ENCODE measurements around the gene ME3.

ME3 gene

GRCh38 chr11:86692317-86692716 lies 19.9 kb upstream of the ME3 start:
- Histone ChIP-seq H3K56ac (ENCODE audit: low read length) (no peak overlapping the region), H3K4me2 (ENCODE audit: low read length) (no peak overlapping the region), H3K79me2 (ENCODE audit: control insufficient read depth, insufficient read depth, low read length) (no peaks in the 10 kb centered on the region), H3K23ac (ENCODE audit: low read length) (no peak overlapping the region), H3K18ac (ENCODE audit: low read length) (no peak overlapping the region), H2AK5ac (ENCODE audit: low read length) (no peak overlapping the region), H2BK5ac (ENCODE audit: low read length) (no peak overlapping the region), H3K4ac (ENCODE audit: low read depth, low read length) (no peak overlapping the region), H3K36me3 (ENCODE audit: control insufficient read depth, insufficient read depth, low read length) (no peaks in the 10 kb centered on the region), H2BK120ac (ENCODE audit: low read depth, low read length) (no peak overlapping the region), H3K27me3 (ENCODE audit: insufficient read depth, low read length, poor library complexity) (no peaks in the 10 kb centered on the region), H3K79me1 (ENCODE audit: low read length) (no peaks in the 10 kb centered on the region), H3K27ac (ENCODE audit: low read depth, low read length) (no peak overlapping the region), H3K4me1 (ENCODE audit: control insufficient read depth, low read depth, low read length) (no peaks in the 10 kb centered on the region), H4K8ac (ENCODE audit: low read depth, low read length) (no peak overlapping the region), H3K4me3 (ENCODE audit: low read length) (no peak overlapping the region), H4K5ac (ENCODE audit: low read length) (no peak overlapping the region), H3K9ac (ENCODE audit: low read length) (no peak overlapping the region), H2BK15ac (replicated peaks; ENCODE audit: low read depth) (no peak overlapping the region)
- no CpG with 5 or more reads among the region's 1 CpG for WGBS (ENCODE audit: extremely low coverage, insufficient coverage, low lambda C conversion rate)
- no peak for DNase-seq

GRCh38 chr11:86688398-86689179 lies 16.2 kb upstream of the ME3 start:
- H3K4ac ChIP-seq (ENCODE audit: low read depth, low read length): no peak overlapping the region
- H3K56ac ChIP-seq (ENCODE audit: low read length): no peak overlapping the region
- no peak overlapping the region for H2BK15ac ChIP-seq (replicated peaks; ENCODE audit: low read depth)
- no peaks in the 10 kb centered on the region for H3K4me1 ChIP-seq (ENCODE audit: control insufficient read depth, low read depth, low read length)
- no peaks in the 10 kb centered on the region for H3K27me3 ChIP-seq (ENCODE audit: insufficient read depth, low read length, poor library complexity)
- peak; percentile 40 for DNase-seq
- WGBS (ENCODE audit: extremely low coverage, insufficient coverage, low lambda C conversion rate): no CpG with 5 or more reads among the region's 4 CpGs
- H3K4me3 ChIP-seq (ENCODE audit: low read length): no peak overlapping the region
- H3K9ac ChIP-seq (ENCODE audit: low read length): no peak overlapping the region
- no peak overlapping the region for H4K5ac ChIP-seq (ENCODE audit: low read length)
- no peak overlapping the region for H2AK5ac ChIP-seq (ENCODE audit: low read length)
- H3K79me1 ChIP-seq (ENCODE audit: low read length): no peaks in the 10 kb centered on the region
- H3K23ac ChIP-seq (ENCODE audit: low read length): no peak overlapping the region
- no peak overlapping the region for H4K8ac ChIP-seq (ENCODE audit: low read depth, low read length)
- no peak overlapping the region for H3K18ac ChIP-seq (ENCODE audit: low read length)
- H2BK5ac ChIP-seq (ENCODE audit: low read length): no peak overlapping the region
- H3K36me3 ChIP-seq (ENCODE audit: control insufficient read depth, insufficient read depth, low read length): no peaks in the 10 kb centered on the region
- H3K4me2 ChIP-seq (ENCODE audit: low read length): no peak overlapping the region
- H2BK120ac ChIP-seq (ENCODE audit: low read depth, low read length): no peak overlapping the region
- no peak overlapping the region for H3K27ac ChIP-seq (ENCODE audit: low read depth, low read length)
- no peaks in the 10 kb centered on the region for H3K79me2 ChIP-seq (ENCODE audit: control insufficient read depth, insufficient read depth, low read length)

GRCh38 chr11:86687185-86687778 lies 14.9 kb upstream of the ME3 start:
- Histone ChIP-seq H3K27ac (ENCODE audit: low read depth, low read length) (no peak overlapping the region), H3K4me3 (ENCODE audit: low read length) (no peak overlapping the region), H3K9ac (ENCODE audit: low read length) (no peak overlapping the region), H3K23ac (ENCODE audit: low read length) (no peak overlapping the region), H3K18ac (ENCODE audit: low read length) (no peak overlapping the region), H2BK5ac (ENCODE audit: low read length) (no peak overlapping the region), H4K8ac (ENCODE audit: low read depth, low read length) (no peak overlapping the region), H3K27me3 (ENCODE audit: insufficient read depth, low read length, poor library complexity) (no peaks in the 10 kb centered on the region), H3K79me2 (ENCODE audit: control insufficient read depth, insufficient read depth, low read length) (no peaks in the 10 kb centered on the region), H3K4ac (ENCODE audit: low read depth, low read length) (no peak overlapping the region), H3K36me3 (ENCODE audit: control insufficient read depth, insufficient read depth, low read length) (no peaks in the 10 kb centered on the region), H3K4me1 (ENCODE audit: control insufficient read depth, low read depth, low read length) (no peaks in the 10 kb centered on the region), H2AK5ac (ENCODE audit: low read length) (no peak overlapping the region), H2BK120ac (ENCODE audit: low read depth, low read length) (no peak overlapping the region), H4K5ac (ENCODE audit: low read length) (no peak overlapping the region), H2BK15ac (replicated peaks; ENCODE audit: low read depth) (no peak overlapping the region), H3K4me2 (ENCODE audit: low read length) (no peak overlapping the region), H3K79me1 (ENCODE audit: low read length) (no peaks in the 10 kb centered on the region), H3K56ac (ENCODE audit: low read length) (no peak overlapping the region)
- no CpG with 5 or more reads among the region's 5 CpGs for WGBS (ENCODE audit: extremely low coverage, insufficient coverage, low lambda C conversion rate)
- DNase-seq: no peak

- no peaks in the 10 kb centered on the region for H3K4me1 ChIP-seq (ENCODE audit: control insufficient read depth, low read depth, low read length)
- H3K27ac ChIP-seq (ENCODE audit: low read depth, low read length): no peak overlapping the region
- H3K27me3 ChIP-seq (ENCODE audit: insufficient read depth, low read length, poor library complexity): no peaks in the 10 kb centered on the region
- H3K4ac ChIP-seq (ENCODE audit: low read depth, low read length): no peak overlapping the region
- no peak overlapping the region for H3K9ac ChIP-seq (ENCODE audit: low read length)
- no peak overlapping the region for H4K5ac ChIP-seq (ENCODE audit: low read length)
- H2BK15ac ChIP-seq (replicated peaks; ENCODE audit: low read depth): no peak overlapping the region
- H4K8ac ChIP-seq (ENCODE audit: low read depth, low read length): no peak overlapping the region
- H2BK120ac ChIP-seq (ENCODE audit: low read depth, low read length): no peak overlapping the region
- no peak overlapping the region for H3K18ac ChIP-seq (ENCODE audit: low read length)
- no peak for DNase-seq
- no peak overlapping the region for H3K4me3 ChIP-seq (ENCODE audit: low read length)
- no peak overlapping the region for H3K56ac ChIP-seq (ENCODE audit: low read length)
- WGBS (ENCODE audit: extremely low coverage, insufficient coverage, low lambda C conversion rate): no CpG with 5 or more reads among the region's 1 CpG
- H3K4me2 ChIP-seq (ENCODE audit: low read length): no peak overlapping the region
- no peaks in the 10 kb centered on the region for H3K79me2 ChIP-seq (ENCODE audit: control insufficient read depth, insufficient read depth, low read length)
- no peaks in the 10 kb centered on the region for H3K79me1 ChIP-seq (ENCODE audit: low read length)
- no peak overlapping the region for H3K23ac ChIP-seq (ENCODE audit: low read length)
- H2AK5ac ChIP-seq (ENCODE audit: low read length): no peak overlapping the region
- no peaks in the 10 kb centered on the region for H3K36me3 ChIP-seq (ENCODE audit: control insufficient read depth, insufficient read depth, low read length)
- no peak overlapping the region for H2BK5ac ChIP-seq (ENCODE audit: low read length)
Observed at GRCh38 chr11:86686531-86686930, 14.1 kb upstream of the ME3 start.

- WGBS (ENCODE audit: extremely low coverage, insufficient coverage, low lambda C conversion rate): no CpG with 5 or more reads among the region's 2 CpGs
- no peaks in the 10 kb centered on the region for H3K79me2 ChIP-seq (ENCODE audit: control insufficient read depth, insufficient read depth, low read length)
- no peak for DNase-seq
Observed at GRCh38 chr11:86681483-86681756, 9.0 kb upstream of the ME3 start.

More at GRCh38 chr11:86681483-86681756, 9.0 kb upstream of the ME3 start:
- Histone ChIP-seq H3K4me3 (ENCODE audit: low read length) (no peak overlapping the region), H3K79me1 (ENCODE audit: low read length) (no peaks in the 10 kb centered on the region), H3K36me3 (ENCODE audit: control insufficient read depth, insufficient read depth, low read length) (no peaks in the 10 kb centered on the region), H3K27ac (ENCODE audit: low read depth, low read length) (no peak overlapping the region), H4K8ac (ENCODE audit: low read depth, low read length) (no peak overlapping the region), H2AK5ac (ENCODE audit: low read length) (no peak overlapping the region), H3K18ac (ENCODE audit: low read length) (no peak overlapping the region), H2BK120ac (ENCODE audit: low read depth, low read length) (no peak overlapping the region), H2BK5ac (ENCODE audit: low read length) (no peak overlapping the region), H3K23ac (ENCODE audit: low read length) (no peak overlapping the region), H3K56ac (ENCODE audit: low read length) (no peak overlapping the region), H4K5ac (ENCODE audit: low read length) (no peak overlapping the region), H3K4ac (ENCODE audit: low read depth, low read length) (no peak overlapping the region), H2BK15ac (replicated peaks; ENCODE audit: low read depth) (no peak overlapping the region), H3K4me2 (ENCODE audit: low read length) (no peak overlapping the region), H3K4me1 (ENCODE audit: control insufficient read depth, low read depth, low read length) (no peaks in the 10 kb centered on the region), H3K9ac (ENCODE audit: low read length) (no peak overlapping the region), H3K27me3 (ENCODE audit: insufficient read depth, low read length, poor library complexity) (no peaks in the 10 kb centered on the region)

Measured in mesendoderm (in vitro differentiated cells).